HG03575 (cell line): ENCODE results near the gene COP1.
"Not testable (repeated sequence)": the region's sequence is repeated elsewhere in the genome, so short reads cannot be mapped to it uniquely, and the experiment has no call there.

Experiments used
- ATAC-seq: cut with Tn5 transposase; IDR thresholded peaks from one replicate; pipeline ENCODE4 v1.9.1; 2021; ENCODE audit not compliant: unreplicated experiment, insufficient number of reproducible peaks, low FRiP score; ENCODE audit errors: extremely low read depth

The COP1 gene

DNA sequence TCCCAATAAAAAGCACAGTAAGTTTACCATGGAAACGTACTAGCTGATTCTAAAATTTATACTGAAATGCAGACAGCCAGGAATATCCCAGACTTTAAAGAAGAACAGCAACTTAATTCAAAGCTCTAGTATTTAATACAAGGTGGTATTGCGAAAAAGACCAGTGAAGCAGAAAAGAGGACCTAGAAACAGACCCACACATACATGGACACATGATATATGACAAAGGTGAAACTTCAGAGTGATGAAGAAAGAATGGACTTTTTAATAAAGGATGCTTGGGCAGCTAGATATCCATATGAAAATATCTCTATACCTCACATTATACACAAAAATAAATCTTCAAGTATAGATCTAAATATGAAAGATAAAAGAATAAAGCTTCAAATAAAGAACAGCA is 62.6 kb downstream of the COP1 start:
- no peak for ATAC-seq

DNA sequence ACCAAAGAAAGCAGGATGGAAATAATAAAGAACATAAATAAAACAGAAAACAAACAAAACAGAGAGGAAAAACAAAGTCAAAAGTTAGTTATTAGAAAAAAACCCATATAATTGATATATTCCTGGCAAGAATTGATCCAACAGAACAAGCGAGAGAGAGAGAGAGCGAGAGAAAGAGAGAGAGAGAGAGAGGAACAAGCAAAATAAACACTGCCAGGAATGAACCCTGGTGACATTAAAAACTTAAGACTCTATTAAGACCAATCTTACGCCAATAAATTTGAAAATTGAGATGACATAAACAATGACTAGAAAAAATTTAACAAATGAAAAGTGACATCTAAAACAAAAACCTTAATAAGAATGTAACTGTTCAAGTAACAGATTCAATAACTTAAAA is 64.1 kb downstream of the COP1 start:
- no peak for ATAC-seq

DNA sequence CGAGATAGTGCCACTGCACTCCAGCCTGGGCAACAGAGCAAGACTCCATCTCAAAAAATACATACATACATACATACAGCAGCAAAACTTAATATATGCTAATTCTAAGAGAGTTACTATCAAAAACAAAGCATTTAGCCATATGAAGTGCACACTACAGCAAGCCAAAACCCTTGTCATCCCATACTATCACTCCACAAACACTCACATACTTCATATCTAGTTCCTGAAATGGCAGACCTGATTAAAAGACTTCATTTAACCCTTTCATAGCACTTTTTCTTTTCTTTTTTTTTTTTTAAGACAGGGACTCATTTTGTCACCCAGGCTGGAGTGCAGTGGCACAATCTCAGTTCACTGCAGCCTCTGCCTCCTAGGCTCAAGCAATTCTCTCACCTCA is 65.6 kb downstream of the COP1 start:
- no peak for ATAC-seq

DNA sequence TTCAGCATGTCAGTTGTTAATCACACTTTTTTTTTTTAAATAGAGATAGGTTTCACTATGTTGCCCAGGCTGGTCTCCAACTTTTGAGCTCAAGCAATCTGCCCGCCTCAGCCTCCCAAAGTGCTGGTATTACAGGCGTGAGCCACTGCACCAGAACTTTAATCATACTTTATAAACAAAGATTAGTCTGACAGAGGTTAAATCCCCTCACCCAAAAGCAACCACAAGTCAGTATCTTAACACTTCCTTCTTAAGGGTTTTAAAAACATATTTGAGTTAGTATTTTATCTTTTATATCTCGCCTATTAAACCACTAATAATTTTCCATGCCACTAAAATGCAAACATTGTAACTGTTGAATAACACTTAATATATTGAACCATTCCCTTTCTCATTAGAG is 70.2 kb downstream of the COP1 start:
- ATAC-seq: no peak

DNA sequence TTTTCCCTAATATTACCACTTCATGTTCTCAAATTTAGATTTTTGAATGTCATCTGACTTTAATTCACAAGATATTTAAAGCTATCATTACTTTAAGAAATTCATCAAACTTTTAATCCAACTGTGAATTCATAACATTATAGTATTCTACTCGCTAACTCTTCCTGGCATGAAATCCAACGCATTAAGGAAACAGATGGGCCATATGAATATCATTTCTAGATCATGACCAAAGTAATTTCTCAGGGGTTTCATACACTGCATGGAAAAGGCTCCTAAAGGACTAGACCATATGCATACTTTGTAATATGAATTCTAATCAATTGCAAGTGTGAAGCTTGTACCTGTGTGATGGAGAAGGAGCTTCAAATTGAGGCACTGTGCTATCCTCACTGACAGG is 72.4 kb downstream of the COP1 start:
- no peak for ATAC-seq

DNA sequence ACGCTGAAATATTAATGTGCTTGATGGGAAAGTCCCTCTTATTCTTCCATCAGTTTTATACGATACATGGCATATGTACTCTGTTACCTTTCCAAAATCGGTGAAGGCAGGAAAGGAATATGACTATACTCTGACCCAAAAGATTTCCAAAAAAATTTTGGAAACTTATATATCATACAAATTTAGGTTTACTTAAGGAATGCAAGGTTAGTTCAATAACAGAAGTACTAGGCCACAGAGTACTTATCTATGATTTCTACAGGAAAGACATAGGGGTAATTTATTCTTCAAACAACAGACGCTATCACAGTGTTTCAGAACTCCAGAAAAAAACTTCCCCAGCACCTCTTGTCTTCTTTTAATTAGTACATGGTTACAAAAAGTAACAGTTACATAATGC is 84.8 kb downstream of the COP1 start:
- no peak for ATAC-seq

DNA sequence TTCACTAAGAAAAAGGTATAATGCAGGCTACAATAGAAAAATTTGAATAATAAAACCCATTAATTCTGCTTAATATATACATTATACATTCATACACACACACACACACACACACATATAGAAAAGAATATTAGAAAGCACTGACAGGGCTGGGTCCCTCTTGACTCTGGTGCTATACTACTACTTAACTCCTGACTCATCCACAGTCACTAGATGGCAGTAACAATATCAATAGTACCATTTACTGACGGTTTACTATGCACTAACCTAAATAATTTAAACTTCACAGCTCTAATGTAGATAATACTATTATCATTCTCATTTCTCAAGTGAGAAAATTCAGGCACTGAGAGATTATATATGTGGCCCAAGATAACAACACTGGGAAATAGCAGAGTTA is 87.5 kb downstream of the COP1 start:
- ATAC-seq: no peak

DNA sequence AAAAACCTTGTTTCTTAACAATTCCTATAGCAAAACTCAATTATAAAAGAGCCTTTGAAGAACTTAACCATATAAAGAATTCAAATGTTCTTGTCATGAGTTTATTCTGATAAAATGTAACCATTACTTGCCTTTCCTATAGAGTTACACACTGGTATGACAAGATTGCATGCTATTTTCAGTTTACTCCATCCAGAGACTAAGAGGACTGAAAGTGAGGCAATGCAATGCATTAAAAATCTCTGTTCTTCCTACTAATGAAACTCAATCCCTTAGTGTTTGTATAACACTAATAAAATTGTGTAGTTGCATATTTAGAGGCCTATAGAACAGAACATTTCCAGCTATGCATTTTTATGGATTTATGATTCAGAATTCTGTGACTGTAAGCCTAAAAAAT is 88.1 kb downstream of the COP1 start:
- ATAC-seq: no peak

DNA sequence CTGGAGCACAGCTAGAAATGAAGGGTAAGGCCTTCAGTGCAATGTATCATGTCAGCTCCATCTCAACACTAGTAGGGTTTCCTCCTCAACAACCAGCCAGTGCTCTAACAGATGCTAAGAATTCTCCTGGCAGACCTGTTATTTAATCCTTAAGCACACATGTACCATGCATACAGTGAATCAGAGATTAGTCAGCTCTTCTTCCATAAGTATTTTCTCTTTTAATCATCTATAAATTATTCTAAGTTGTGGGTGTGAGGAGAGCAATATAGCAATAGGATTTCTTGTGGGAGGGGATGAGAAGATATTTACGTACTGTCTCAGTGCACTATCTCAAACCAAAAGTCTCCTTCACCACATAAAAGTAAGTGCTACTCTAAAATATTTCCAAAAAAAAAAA is 95.3 kb downstream of the COP1 start:
- no peak for ATAC-seq

DNA sequence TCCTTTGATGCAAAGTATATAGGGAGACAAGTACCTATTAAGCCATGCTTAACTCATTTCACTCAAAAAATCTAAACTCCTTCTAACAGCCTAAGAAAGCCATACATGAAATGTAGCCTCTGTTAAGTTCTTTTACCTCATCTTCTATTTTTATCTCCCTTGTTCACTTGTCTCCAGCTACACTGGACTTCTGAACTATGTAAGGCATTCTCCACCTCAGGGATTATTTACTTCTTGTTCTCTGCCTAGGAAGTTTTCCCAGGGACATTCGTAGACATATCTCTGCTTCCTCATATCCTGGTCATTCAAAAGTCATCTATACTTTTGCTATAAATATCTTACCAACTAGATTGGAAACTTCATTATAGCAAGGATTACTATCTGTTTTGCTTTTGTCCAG is 96.9 kb downstream of the COP1 start:
- ATAC-seq: no peak

DNA sequence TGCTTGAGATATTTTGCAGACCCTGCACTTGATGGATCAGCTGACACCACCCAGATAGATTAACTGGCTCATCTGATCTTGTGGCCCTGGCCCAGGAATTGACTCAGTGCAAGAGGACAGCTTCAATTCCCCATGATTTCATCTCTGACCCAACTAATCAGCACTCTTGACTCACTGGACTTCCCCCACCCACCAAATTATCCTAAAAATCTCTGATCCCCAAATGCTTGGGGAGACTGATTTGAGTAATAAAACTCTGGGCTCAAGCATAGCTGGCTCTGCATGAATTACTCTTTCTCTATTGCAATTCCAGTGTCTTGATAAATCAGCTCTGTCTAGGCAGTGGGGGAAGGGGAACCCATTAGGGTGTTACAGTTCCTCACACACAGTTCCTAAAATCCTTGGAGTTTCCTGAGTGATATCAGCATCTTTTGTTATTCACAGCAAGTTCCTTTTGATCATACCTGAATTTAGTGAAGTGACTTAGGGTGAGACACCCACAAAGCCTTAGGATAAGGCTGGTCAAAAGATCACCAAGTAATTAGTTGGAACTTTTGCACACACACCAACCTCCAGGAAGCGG is 104.2 kb downstream of the COP1 start:
- ATAC-seq: no peak

DNA sequence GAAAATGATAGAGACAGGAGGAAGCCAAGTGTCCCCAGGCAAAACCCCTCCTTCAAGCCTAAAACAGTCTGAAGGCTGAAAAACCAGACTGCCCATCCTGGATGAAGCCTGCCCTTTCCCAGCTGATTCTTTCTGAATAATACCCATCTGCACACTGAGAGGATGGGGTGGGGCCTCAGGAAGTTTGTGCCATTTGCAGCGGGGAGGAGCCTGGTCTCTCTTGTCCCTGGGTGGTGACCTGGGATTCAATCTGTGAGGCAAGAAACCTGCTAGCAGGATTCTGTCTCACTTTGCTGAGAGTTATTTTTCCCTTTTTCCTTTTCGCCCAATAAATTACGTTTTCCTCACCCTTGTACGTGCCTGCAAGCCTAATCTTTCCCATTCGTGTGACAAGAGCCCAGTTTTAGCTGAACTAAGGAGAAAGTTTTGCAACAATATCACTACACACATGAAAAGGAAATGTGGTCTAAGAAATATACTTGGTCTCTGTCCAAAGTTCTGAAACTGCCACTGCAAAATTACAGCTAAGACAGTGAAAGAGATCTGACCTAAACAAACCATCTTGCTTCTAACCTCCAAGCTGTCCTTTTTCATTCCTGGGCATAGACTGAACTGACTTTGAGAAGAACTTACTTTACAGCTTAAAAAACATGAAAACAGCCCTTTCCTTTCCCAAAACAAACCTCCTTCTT is 105.0 kb downstream of the COP1 start:
- no peak for ATAC-seq

DNA sequence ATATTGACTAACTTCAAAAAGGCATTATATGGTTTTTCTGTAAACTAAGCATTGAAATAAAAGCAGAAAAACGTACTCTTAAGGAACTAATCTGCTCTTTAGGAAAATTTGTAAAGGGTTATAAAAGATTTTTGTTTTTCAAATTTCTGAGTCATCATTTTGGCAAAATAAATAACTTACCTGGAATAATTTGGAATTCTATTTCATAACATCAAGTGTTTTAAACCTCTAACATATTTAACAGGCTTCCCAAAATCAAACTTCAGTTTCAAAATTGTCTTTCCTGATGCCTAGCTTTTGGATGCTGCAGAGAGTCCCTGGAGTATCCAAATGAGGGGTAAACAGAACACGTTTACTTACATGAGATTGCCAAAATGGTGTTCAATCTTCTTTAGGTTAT is 108.5 kb downstream of the COP1 start:
- no peak for ATAC-seq

DNA sequence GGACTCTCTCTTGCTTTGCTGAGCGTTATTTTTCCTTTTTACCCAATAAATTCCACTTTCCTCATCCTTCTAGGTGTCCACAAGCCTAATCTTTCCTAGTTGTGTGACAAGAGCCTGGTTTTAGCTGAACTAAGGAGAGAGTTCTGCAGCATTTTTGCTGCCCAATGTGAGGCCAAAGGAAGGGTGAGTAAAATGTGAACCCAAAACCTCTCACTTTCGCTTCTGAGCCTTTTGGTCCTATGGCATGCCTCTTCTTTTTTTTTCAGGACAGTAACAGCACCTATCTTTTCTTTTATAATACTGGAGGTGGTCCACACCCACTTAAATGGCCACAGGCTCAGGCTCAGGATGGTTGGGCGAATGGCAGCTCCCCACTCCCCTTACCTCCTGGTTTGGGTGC is 111.1 kb downstream of the COP1 start:
- ATAC-seq: no peak

DNA sequence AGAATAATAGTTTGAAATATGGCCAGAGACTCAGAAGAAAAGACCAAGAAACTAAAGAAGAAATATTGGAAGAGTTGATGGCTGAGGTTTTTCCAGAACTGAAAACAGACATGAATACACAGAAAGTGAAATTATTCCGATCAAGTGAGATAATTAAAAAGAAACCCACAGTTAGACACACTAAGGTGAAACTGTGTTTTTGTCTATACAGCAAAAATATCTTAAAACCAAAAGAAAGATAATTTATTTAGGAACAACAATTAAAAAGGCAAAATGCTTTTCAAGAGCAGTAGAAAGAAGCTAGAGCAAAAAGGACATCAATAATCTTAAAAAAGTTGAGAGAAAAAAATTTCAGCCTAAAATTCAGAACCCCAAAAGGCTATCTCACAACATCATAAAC is 116.3 kb downstream of the COP1 start:
- no peak for ATAC-seq

DNA sequence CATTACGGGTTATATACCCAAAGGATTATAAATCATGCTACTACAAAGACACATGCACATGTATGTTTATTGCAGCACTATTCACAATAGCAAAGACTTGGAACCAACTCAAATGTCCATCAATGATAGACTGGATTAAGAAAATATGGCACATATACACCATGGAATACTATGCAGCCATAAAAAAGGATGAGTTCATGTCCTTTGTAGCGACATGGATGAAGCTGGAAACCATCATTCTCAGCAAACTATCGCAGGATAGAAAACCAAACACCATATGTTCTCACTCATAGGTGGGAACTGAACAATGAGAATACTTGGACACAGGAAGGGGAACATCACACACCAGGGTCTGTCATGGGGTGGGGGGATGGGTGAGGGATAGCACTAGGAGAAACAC is 119.3 kb downstream of the COP1 start:
- ATAC-seq: not testable (repeated sequence)

DNA sequence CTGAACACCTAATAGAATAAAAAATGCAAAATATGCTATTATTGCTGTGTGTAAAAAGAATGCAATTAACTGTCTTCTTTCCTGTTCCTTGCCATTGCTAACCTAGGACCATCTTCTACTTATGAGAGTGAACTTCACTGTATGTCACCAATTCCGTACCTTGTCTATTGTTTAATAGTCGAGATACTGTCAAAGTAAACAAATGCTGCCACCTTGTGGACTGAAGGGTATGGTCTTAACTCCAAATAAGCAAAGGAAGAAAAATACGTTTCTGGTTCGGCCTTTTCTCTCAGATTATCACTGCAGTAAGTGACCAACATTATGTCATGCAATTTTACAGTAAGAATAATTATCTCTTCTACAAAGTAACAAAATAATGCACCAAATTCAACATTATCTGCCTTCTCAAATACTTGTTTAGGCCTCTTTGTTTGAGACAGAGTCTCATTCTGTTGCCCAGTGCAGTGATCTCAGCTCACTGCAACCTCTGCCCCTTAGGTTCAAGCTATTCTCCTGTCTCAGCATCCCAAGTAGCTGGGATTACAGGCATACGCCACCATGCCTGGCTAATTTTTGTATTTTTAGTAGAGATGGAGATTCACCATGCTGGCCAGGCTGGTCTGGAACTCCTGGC is 133.4 kb downstream of the COP1 start:
- ATAC-seq: no peak

DNA sequence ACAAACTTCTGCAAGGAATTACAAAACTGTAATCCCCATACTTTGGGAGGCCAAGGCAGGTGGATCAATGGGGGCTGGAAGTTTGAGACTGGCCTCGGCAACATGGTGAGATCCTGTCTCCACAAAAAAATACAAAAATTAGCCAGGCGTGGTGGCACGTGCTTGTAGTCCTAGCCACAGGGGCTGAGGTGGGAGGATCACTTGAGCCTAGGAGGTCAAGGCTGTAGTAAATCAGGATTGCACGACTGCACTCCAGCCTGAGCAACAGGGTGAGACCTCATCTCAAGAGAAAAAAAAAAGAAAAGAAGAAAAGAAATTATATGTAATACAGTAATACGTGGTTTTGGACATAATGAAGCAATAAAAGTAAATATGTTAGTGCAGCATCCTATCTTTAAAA is 138.2 kb downstream of the COP1 start:
- no peak for ATAC-seq

DNA sequence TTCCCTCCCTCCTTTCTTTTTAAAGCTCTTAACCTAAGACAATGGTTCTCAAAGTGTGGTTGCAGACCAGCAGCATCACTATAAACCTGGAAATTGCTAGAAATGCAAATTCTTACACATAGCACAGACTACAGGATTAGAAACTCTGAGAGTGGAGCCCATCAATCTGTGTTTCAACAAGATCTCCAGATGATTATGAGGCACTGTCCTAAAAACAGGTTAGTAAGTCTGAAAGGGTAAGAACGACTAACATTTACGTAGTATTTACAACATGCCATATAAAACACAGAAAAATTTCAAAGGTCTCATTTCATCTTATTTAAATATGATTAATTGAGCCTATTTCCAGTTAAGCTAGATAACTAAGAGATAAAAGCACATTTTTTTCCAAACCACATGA is 138.8 kb downstream of the COP1 start:
- ATAC-seq: no peak

DNA sequence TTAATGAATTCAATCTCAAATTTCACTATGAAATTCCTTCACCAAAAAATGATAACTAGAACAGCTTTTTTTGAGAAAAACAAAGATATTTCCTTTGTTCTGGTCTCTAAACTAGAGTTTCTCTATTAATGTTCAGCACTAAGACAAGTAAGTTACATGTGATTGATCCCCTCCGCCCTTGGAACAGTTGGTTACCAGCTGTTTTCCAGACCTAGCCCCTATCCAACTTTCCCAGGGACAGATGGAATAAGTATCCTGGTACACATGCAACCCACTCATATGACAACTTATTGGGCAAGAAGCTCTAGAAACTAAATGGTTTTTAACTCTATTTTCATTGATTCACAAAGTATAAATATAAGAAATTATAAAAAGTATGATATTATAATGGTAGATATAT is 140.4 kb downstream of the COP1 start:
- no peak for ATAC-seq

DNA sequence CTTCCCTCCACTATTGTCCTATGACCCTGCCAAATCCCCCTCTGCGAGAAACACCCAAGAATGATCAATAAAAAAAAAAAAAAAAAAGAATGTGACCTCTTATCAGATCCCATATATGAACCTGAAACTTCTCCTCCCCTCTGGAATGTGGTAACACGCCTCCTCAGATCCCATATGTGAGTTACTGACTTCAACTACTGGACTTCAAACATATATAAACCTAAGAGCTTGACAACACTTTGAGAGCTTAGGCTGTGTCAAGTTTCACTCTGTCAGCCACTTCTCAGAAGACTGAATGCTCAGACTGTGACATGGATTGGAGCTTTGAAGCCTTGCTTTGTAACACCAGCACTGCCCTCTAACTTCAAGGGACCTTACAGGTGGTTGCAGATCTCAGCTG is 148.4 kb downstream of the COP1 start:
- no peak for ATAC-seq
